HUES6 (cell line): Measurements from ENCODE around the gene HRCT1.
"Not testable (repeated sequence)": the region's sequence is repeated elsewhere in the genome, so short reads cannot be mapped to it uniquely, and the experiment has no call there.

Experiments
- H3K27ac ChIP-seq: 2 replicates; pipeline ENCODE4 v1.7.0; 2013; ENCODE audit warnings: low read depth, mild to moderate bottlenecking, low read length, inconsistent platforms
- H3K27me3 ChIP-seq: 2 replicates; pipeline ENCODE4 v1.6.1; 2013; ENCODE audit warnings: low read length; ENCODE audit not compliant: control insufficient read depth, insufficient read depth
- H3K36me3 ChIP-seq: 2 replicates; pipeline ENCODE4 v1.6.1; 2013; ENCODE audit warnings: low read length; ENCODE audit not compliant: control insufficient read depth, insufficient read depth
- H3K4me1 ChIP-seq: 2 replicates; pipeline ENCODE4 v1.6.1; 2013; ENCODE audit warnings: low read length; ENCODE audit not compliant: control insufficient read depth, insufficient read depth
- H3K4me3 ChIP-seq: 2 replicates; pipeline ENCODE4 v1.5.1; 2013; ENCODE audit warnings: low read depth, low read length
- H3K9ac ChIP-seq: one replicate; pipeline ENCODE4 v1.6.1; 2013; ENCODE audit warnings: mild to moderate bottlenecking, low read length
- H3K9me3 ChIP-seq: 2 replicates; pipeline ENCODE4 v1.6.1; 2013; ENCODE audit warnings: low read depth, low read length; ENCODE audit not compliant: control insufficient read depth, insufficient read depth

Gene HRCT1

GRCh38 chr9:35909687-35910612, 3.9 kb downstream of the HRCT1 start:
- peaks cover 52% of the 10 kb centered on the region for H3K4me1 ChIP-seq
- no peaks in the 10 kb centered on the region for H3K36me3 ChIP-seq
- peak overlapping the region; percentile 27 for H3K9ac ChIP-seq
- no peaks in the 10 kb centered on the region for H3K27me3 ChIP-seq
- H3K9me3 ChIP-seq, result peaks cover 3% of the 10 kb centered on the region; the same call in 1 of the 2 replicates
- no peak overlapping the region; the same call in 1 of the 2 replicates for H3K27ac ChIP-seq
- H3K4me3 ChIP-seq, result no peak overlapping the region

- Histone ChIP-seq H3K27ac (no peak overlapping the region), H3K4me3 (no peak overlapping the region), H3K4me1 (peaks cover 47% of the 10 kb centered on the region), H3K27me3 (no peaks in the 10 kb centered on the region), H3K9me3 (peaks cover 3% of the 10 kb centered on the region; the same call in 1 of the 2 replicates), H3K9ac (peak overlapping the region; percentile 27), H3K36me3 (no peaks in the 10 kb centered on the region)
Observed at GRCh38 chr9:35910613-35911359, 4.8 kb downstream of the HRCT1 start.

GRCh38 chr9:35911690-35912089, 5.7 kb downstream of the HRCT1 start:
- Histone ChIP-seq H3K36me3 (no peaks in the 10 kb centered on the region), H3K27me3 (no peaks in the 10 kb centered on the region), H3K4me1 (peaks cover 49% of the 10 kb centered on the region), H3K4me3 (no peak overlapping the region), H3K27ac (no peak overlapping the region), H3K9me3 (peaks cover 3% of the 10 kb centered on the region; the same call in 1 of the 2 replicates), H3K9ac (no peak overlapping the region)

GRCh38 chr9:35912791-35913400, 6.9 kb downstream of the HRCT1 start:
- Histone ChIP-seq H3K9ac (no peak overlapping the region), H3K27me3 (no peaks in the 10 kb centered on the region), H3K4me1 (peaks cover 38% of the 10 kb centered on the region), H3K27ac (no peak overlapping the region), H3K9me3 (peaks cover 3% of the 10 kb centered on the region; the same call in 1 of the 2 replicates), H3K36me3 (no peaks in the 10 kb centered on the region), H3K4me3 (no peak overlapping the region)

- H3K27ac ChIP-seq, H3K36me3 ChIP-seq, H3K9ac ChIP-seq, H3K9me3 ChIP-seq, H3K27me3 ChIP-seq, H3K4me3 ChIP-seq: not testable (repeated sequence)
- H3K4me1 ChIP-seq, result peaks cover 33% of the 10 kb centered on the region
Observed at GRCh38 chr9:35913429-35913828, 7.4 kb downstream of the HRCT1 start.

GRCh38 chr9:35914301-35914807, 8.4 kb downstream of the HRCT1 start:
- no peak overlapping the region for H3K27ac ChIP-seq

GRCh38 chr9:35915681-35916294, 9.8 kb downstream of the HRCT1 start:
- no peak overlapping the region for H3K4me3 ChIP-seq
- H3K4me1 ChIP-seq, result peaks cover 10% of the 10 kb centered on the region
- no peak overlapping the region for H3K27ac ChIP-seq
- peaks cover 3% of the 10 kb centered on the region; the same call in 1 of the 2 replicates for H3K9me3 ChIP-seq
- H3K36me3 ChIP-seq, result no peaks in the 10 kb centered on the region
- H3K27me3 ChIP-seq, result no peaks in the 10 kb centered on the region
- H3K9ac ChIP-seq, result no peak overlapping the region

More at GRCh38 chr9:35914301-35914807, 8.4 kb downstream of the HRCT1 start:
- Histone ChIP-seq H3K4me1 (peaks cover 24% of the 10 kb centered on the region), H3K4me3 (no peak overlapping the region), H3K27me3 (no peaks in the 10 kb centered on the region), H3K36me3 (no peaks in the 10 kb centered on the region), H3K9ac (no peak overlapping the region), H3K9me3 (peaks cover 3% of the 10 kb centered on the region; the same call in 1 of the 2 replicates)

- Histone ChIP-seq H3K4me3 (no peak overlapping the region), H3K4me1 (peaks cover 9% of the 10 kb centered on the region), H3K27ac (no peak overlapping the region), H3K27me3 (no peaks in the 10 kb centered on the region), H3K9ac (no peak overlapping the region), H3K9me3 (peaks cover 3% of the 10 kb centered on the region; the same call in 1 of the 2 replicates), H3K36me3 (no peaks in the 10 kb centered on the region)
Observed at GRCh38 chr9:35917261-35917660, 11.3 kb downstream of the HRCT1 start.

- no peaks in the 10 kb centered on the region for H3K27me3 ChIP-seq
- H3K9me3 ChIP-seq, result 0 out of 2 replicates have a peak, but pooled peaks cover 3% of the 10 kb centered on the region
- H3K9ac ChIP-seq, result no peak overlapping the region
- no peak overlapping the region for H3K4me3 ChIP-seq
- no peak overlapping the region for H3K27ac ChIP-seq
- H3K36me3 ChIP-seq, result no peaks in the 10 kb centered on the region
- peaks cover 10% of the 10 kb centered on the region for H3K4me1 ChIP-seq
Observed at GRCh38 chr9:35918780-35919179, 12.8 kb downstream of the HRCT1 start.

GRCh38 chr9:35919212-35920008, 13.4 kb downstream of the HRCT1 start:
- Histone ChIP-seq H3K36me3 (no peaks in the 10 kb centered on the region), H3K4me1 (peaks cover 16% of the 10 kb centered on the region), H3K9ac (no peak overlapping the region), H3K4me3 (no peak overlapping the region), H3K27me3 (no peaks in the 10 kb centered on the region), H3K27ac (no peak overlapping the region), H3K9me3 (no peaks in the 10 kb centered on the region)
